Adipose tissue (tissue), 3 donors: ENCODE data around the gene OLA1. TPM values are rescaled to one million over a fixed set of nuclear protein-coding genes. Genes with fewer than 3 reads are reported as not detected.

Experiments used
- H3K27ac ChIP-seq: one replicate; pipeline ENCODE4 v1.5.1; 2013; ENCODE audit warnings: low read depth, low read length
- WGBS, 3 donors: extraction: QIAGEN DNeasy Blood & Tissue Kit; methylation state at CpG; one replicate each; pipeline ENCODE4 v1.1.7; 2013; 5-methylcytosine and 5-hydroxymethylcytosine counted together
- polyA plus RNA-seq, 3 donors: library from polyadenylated mRNA; stranded (reverse); fragments of 200-250 nt; gene quantifications; one replicate each; pipeline ENCODE4 v1.2.3, GENCODE V29; 2013
- donor health status: healthy with polysubstance abuse.
- donor health status: Bipolar disorder and iron deficiency.
- donor health status: healthy.

The OLA1 gene
- polyA plus RNA-seq, 3 donors = 52.5 to 57.4 (median 54.3) TPM

GRCh38 chr2:174191342-174192074, 56.8 kb downstream of the OLA1 start:
- no peak overlapping the region for H3K27ac ChIP-seq
- WGBS, 3 donors = 95 to 98% (median 97%) methylated on average over 6 of the region's 6 CpGs

GRCh38 chr2:174184915-174185314, 63.4 kb downstream of the OLA1 start:
- no peak overlapping the region for H3K27ac ChIP-seq
- WGBS, 3 donors = 92 to 97% (median 96%) methylated on average over 1 of the region's 1 CpG

GRCh38 chr2:174184504-174184903, 63.8 kb downstream of the OLA1 start:
- WGBS, 3 donors = 87 to 93% (median 88%) methylated on average over 2 of the region's 2 CpGs

GRCh38 chr2:174183076-174183475, 65.3 kb downstream of the OLA1 start:
- no peak overlapping the region for H3K27ac ChIP-seq
- 81 to 88% (median 85%) methylated on average over 1 of the region's 1 CpG for WGBS, 3 donors

More at GRCh38 chr2:174184504-174184903, 63.8 kb downstream of the OLA1 start:
- H3K27ac ChIP-seq = no peak overlapping the region

GRCh38 chr2:174181368-174181767, 67.0 kb downstream of the OLA1 start:
- no peak overlapping the region for H3K27ac ChIP-seq
- 91 to 96% (median 91%) methylated on average over 5 of the region's 5 CpGs for WGBS, 3 donors

- H3K27ac ChIP-seq = no peak overlapping the region
Measured at GRCh38 chr2:174180726-174181236, 67.6 kb downstream of the OLA1 start.

- WGBS, 3 donors = 86 to 96% (median 87%) methylated on average over 1 of the region's 1 CpG
- H3K27ac ChIP-seq = no peak overlapping the region
Measured at GRCh38 chr2:174180165-174180724, 68.1 kb downstream of the OLA1 start.

- 68 to 87% (median 82%) methylated on average over 2 of the region's 2 CpGs for WGBS, 3 donors
Measured at GRCh38 chr2:174177316-174177890, 70.9 kb downstream of the OLA1 start.

GRCh38 chr2:174176898-174177297, 71.4 kb downstream of the OLA1 start:
- no peak overlapping the region for H3K27ac ChIP-seq
- WGBS, 3 donors = 86 to 93% (median 91%) methylated on average over 1 of the region's 1 CpG

More at GRCh38 chr2:174177316-174177890, 70.9 kb downstream of the OLA1 start:
- no peak overlapping the region for H3K27ac ChIP-seq

- 60 to 90% (median 85%) methylated on average over 2 of the region's 2 CpGs for WGBS, 3 donors
- no peak overlapping the region for H3K27ac ChIP-seq
Measured at GRCh38 chr2:174174741-174175140, 73.6 kb downstream of the OLA1 start.

- H3K27ac ChIP-seq = no peak overlapping the region
- 86 to 98% (median 97%) methylated on average over 5 of the region's 5 CpGs for WGBS, 3 donors
Measured at GRCh38 chr2:174172802-174173355, 75.5 kb downstream of the OLA1 start.

- 96 to 97% (median 96%) methylated on average over 23 of the region's 23 CpGs for WGBS, 3 donors
Measured at GRCh38 chr2:174171686-174172445, 76.5 kb downstream of the OLA1 start.

GRCh38 chr2:174169372-174169771, 79.0 kb downstream of the OLA1 start:
- WGBS, 3 donors = 96 to 98% (median 97%) methylated on average over 3 of the region's 3 CpGs
- H3K27ac ChIP-seq = no peak overlapping the region

More at GRCh38 chr2:174171686-174172445, 76.5 kb downstream of the OLA1 start:
- no peak overlapping the region for H3K27ac ChIP-seq

- H3K27ac ChIP-seq = no peak overlapping the region
- WGBS, 3 donors = 55 to 91% (median 73%) methylated on average over 2 of the region's 2 CpGs
Measured at GRCh38 chr2:174166261-174166660, 82.1 kb downstream of the OLA1 start.

GRCh38 chr2:174161490-174161889, 86.8 kb downstream of the OLA1 start:
- H3K27ac ChIP-seq = no peak overlapping the region
- WGBS, 3 donors = 79 to 94% (median 87%) methylated on average over 3 of the region's 3 CpGs

- 79 to 85% (median 82%) methylated on average over 3 of the region's 3 CpGs for WGBS, 3 donors
- H3K27ac ChIP-seq = no peak overlapping the region
Measured at GRCh38 chr2:174158003-174158402, 90.3 kb downstream of the OLA1 start.

GRCh38 chr2:174157053-174157452, 91.3 kb downstream of the OLA1 start:
- no peak overlapping the region for H3K27ac ChIP-seq
- WGBS, 3 donors = 30 to 81% (median 73%) methylated on average over 1 of the region's 1 CpG
